A673 (cell line): Measurements from ENCODE around the gene LRRN4CL.

ENCODE experiments used
- CTCF ChIP-seq: fragments of 300-800, 200-600 bp; sonication (generic); conservative IDR thresholded peaks from 2 replicates; pipeline ENCODE4 v1.5.1; 2017; ENCODE audit warnings: low read depth, mild to moderate bottlenecking, antibody characterized with exemption, low read length, moderate library complexity, mixed read lengths
- EZH2 ChIP-seq: fragments of 200-600 bp; sonication (generic); IDR thresholded peaks from 2 replicates; pipeline ENCODE4 v1.6.1; 2017; ENCODE audit warnings: borderline replicate concordance, low read depth, mild to moderate bottlenecking, mixed read lengths, antibody characterized with exemption, low read length; ENCODE audit not compliant: poor library complexity, severe bottlenecking

GRCh38 chr11:62715150-62716130 is 26.1 kb upstream of the LRRN4CL start:
- TF ChIP-seq CTCF (no peak), EZH2 (no peak)
